Measurements from ENCODE around the gene YJU2. TPM values are rescaled to one million over a fixed set of nuclear protein-coding genes. Genes with fewer than 3 reads are reported as not detected.

Gene YJU2
- total RNA-seq, 1 experiment from 2014 or later: 26.5 TPM

GRCh38 chr19:4278010-4278409 is 31.1 kb downstream of the YJU2 start:
- H3K4me3 Mint-ChIP-seq: peak overlapping the region; percentile 85
- ChIA-PET CTCF (interaction anchor here (0.7 to 10.5 kb wide), 6 partner anchors 10 to 290 kb away, joined by 3 to 172 read pairs (median 5); partner anchors contain the start of gene MPND), POLR2A (no interaction called here)
- DNase-seq (ENCODE audit: low spot score): no peak
- no peaks in the 10 kb centered on the region for H3K9me3 Mint-ChIP-seq
- H3K27me3 Mint-ChIP-seq (ENCODE audit: low read depth): peaks cover 51% of the 10 kb centered on the region
- H3K27ac Mint-ChIP-seq: no peak overlapping the region
- peaks cover 8% of the 10 kb centered on the region; the same call in 1 of the 2 replicates for H3K4me1 Mint-ChIP-seq
- TF ChIP-seq E2F5 (CRISPR knock-in tag; IDR thresholded peaks at IDR 0.05): no peak
- ATAC-seq: no peak
- H3K36me3 Mint-ChIP-seq: no peaks in the 10 kb centered on the region

- no peak within 1 kb of the TSS for H3K27ac Mint-ChIP-seq
Measured at GRCh38 chr19:4278419-4279266, 31.8 kb downstream of the YJU2 start, which contains the start of gene SHD. Gene SHD (plus strand): TSS chr19:4279266. CDS start chr19:4280064, 798 bp downstream.

GRCh38 chr19:4279267-4279529 is 32.3 kb downstream of the YJU2 start:
- ChIA-PET CTCF (interaction anchor here (0.6 to 10.5 kb wide), 8 partner anchors 8 to 372 kb away, joined by 3 to 172 read pairs (median 4); partner anchors contain the start of gene MPND), POLR2A (no interaction called here)
- Mint-ChIP-seq H3K4me1 (peaks cover 8% of the 10 kb centered on the region; the same call in 1 of the 2 replicates), H3K4me3 (peak overlapping the region; percentile 46), H3K27me3 (ENCODE audit: low read depth) (peaks cover 59% of the 10 kb centered on the region), H3K36me3 (no peaks in the 10 kb centered on the region), H3K9me3 (no peaks in the 10 kb centered on the region), H3K27ac (no peak overlapping the region)
- ATAC-seq (no peak; the same call in 1 of the 2 replicates), DNase-seq (ENCODE audit: low spot score) (no peak)
- TF ChIP-seq HMGA2 (CRISPR knock-in tag; IDR thresholded peaks at IDR 0.05) (no peak), CTCF (IDR thresholded peaks at IDR 0.05) (no peak), ZMAT4 (CRISPR knock-in tag; IDR thresholded peaks at IDR 0.05) (no peak), FOXJ3 (CRISPR knock-in tag; IDR thresholded peaks at IDR 0.05; ENCODE audit: borderline replicate concordance) (no peak), TEAD1 (CRISPR knock-in tag; IDR thresholded peaks at IDR 0.05) (no peak), USF2 (CRISPR knock-in tag; IDR thresholded peaks at IDR 0.05) (no peak), ATF1 (CRISPR knock-in tag; IDR thresholded peaks at IDR 0.05) (no peak), ZNF423 (CRISPR knock-in tag; IDR thresholded peaks at IDR 0.05) (no peak), JUN (CRISPR knock-in tag; IDR thresholded peaks at IDR 0.05) (no peak), ELF4 (CRISPR knock-in tag; IDR thresholded peaks at IDR 0.05; ENCODE audit: low read depth) (no peak), TEAD4 (CRISPR knock-in tag; IDR thresholded peaks at IDR 0.05) (no peak), IRF1 (CRISPR knock-in tag; IDR thresholded peaks at IDR 0.05) (no peak)

More at GRCh38 chr19:4278419-4279266, 31.8 kb downstream of the YJU2 start, which contains the start of gene SHD:
- peak; percentile 21 for ATAC-seq
- peak within 1 kb of the TSS; percentile 90 for H3K4me3 Mint-ChIP-seq
- ChIA-PET CTCF (interaction anchor here (0.6 to 10.5 kb wide), 11 partner anchors 8 to 373 kb away, joined by 3 to 172 read pairs (median 3); partner anchors contain the start of gene MPND), POLR2A (no interaction called here)
- H3K27me3 Mint-ChIP-seq (ENCODE audit: low read depth): peaks cover 57% of the 10 kb centered on the region
- no peaks in the 10 kb centered on the region for H3K9me3 Mint-ChIP-seq
- H3K36me3 Mint-ChIP-seq: no peaks in the 10 kb centered on the region
- peaks cover 8% of the 10 kb centered on the region; the same call in 1 of the 2 replicates for H3K4me1 Mint-ChIP-seq
- no peak for TF ChIP-seq EMX1 (CRISPR knock-in tag; IDR thresholded peaks at IDR 0.05)
- no peak for TF ChIP-seq NR3C1 (CRISPR knock-in tag; conservative IDR thresholded peaks at IDR 0.05; ENCODE audit: low read depth)
- TF ChIP-seq MLX (CRISPR knock-in tag; IDR thresholded peaks at IDR 0.05): no peak
- no peak for TF ChIP-seq RELA (CRISPR knock-in tag; IDR thresholded peaks at IDR 0.05; ENCODE audit: borderline replicate concordance)
- TF ChIP-seq IRF2 (CRISPR knock-in tag; IDR thresholded peaks at IDR 0.05; ENCODE audit: borderline replicate concordance, low read depth): no peak
- no peak for TF ChIP-seq CDX4 (CRISPR knock-in tag; IDR thresholded peaks at IDR 0.05; ENCODE audit: borderline replicate concordance)
- TF ChIP-seq ZNF232 (CRISPR knock-in tag; IDR thresholded peaks at IDR 0.05): no peak
- no peak for TF ChIP-seq E2F4 (CRISPR knock-in tag; IDR thresholded peaks at IDR 0.05; ENCODE audit: borderline replicate concordance, low read depth)
- no peak for TF ChIP-seq KAT7 (CRISPR knock-in tag; IDR thresholded peaks at IDR 0.05; ENCODE audit: borderline replicate concordance)
- TF ChIP-seq SMAD4 (CRISPR knock-in tag; IDR thresholded peaks at IDR 0.05): no peak
- TF ChIP-seq ZNF396 (CRISPR knock-in tag; IDR thresholded peaks at IDR 0.05; ENCODE audit: borderline replicate concordance): no peak
- DNase-seq (ENCODE audit: low spot score): peak; percentile 48

Data from WTC11 (cell line).